ENCODE data around the gene PLEKHA6. TPM values are rescaled to one million over a fixed set of nuclear protein-coding genes. Genes with fewer than 3 reads are reported as not detected.

The PLEKHA6 gene
- total RNA-seq, 1 experiment from 2014 or later: 2.1 TPM

GRCh38 chr1:204338997-204339396 lies 20.7 kb downstream of the PLEKHA6 start:
- no CpG with 5 or more reads among the region's 12 CpGs for WGBS (ENCODE audit: extremely low coverage, insufficient read length, low lambda C conversion rate)
- no peaks in the 10 kb centered on the region for H3K79me2 ChIP-seq (ENCODE audit: insufficient read depth, low read length)
- no peak overlapping the region for H2BK20ac ChIP-seq (ENCODE audit: low read depth, low read length, poor library complexity, severe bottlenecking)
- H3K4ac ChIP-seq (ENCODE audit: low read depth, low read length): no peak overlapping the region
- H4K5ac ChIP-seq (ENCODE audit: insufficient read length, low read depth, low read length): no peak overlapping the region
- H3K4me2 ChIP-seq (ENCODE audit: insufficient read depth, insufficient read length, low read length): no peak overlapping the region
- no peaks in the 10 kb centered on the region for H3K23me2 ChIP-seq (ENCODE audit: insufficient read length, low read depth, low read length, poor library complexity, severe bottlenecking)
- no peak overlapping the region for H2BK12ac ChIP-seq (ENCODE audit: insufficient read length, low read depth, low read length)
- H3K9me3 Mint-ChIP-seq: no peaks in the 10 kb centered on the region
- H4K8ac ChIP-seq (replicated peaks; ENCODE audit: insufficient read length, low read depth, low read length): no peak overlapping the region
- H2AFZ ChIP-seq (ENCODE audit: low read length): no peak overlapping the region
- peaks cover 48% of the 10 kb centered on the region for H3K4me1 ChIP-seq (ENCODE audit: insufficient read depth, low read length)
- H3K18ac ChIP-seq (ENCODE audit: insufficient read length, low read depth, low read length): no peak overlapping the region
- H4K20me1 ChIP-seq (ENCODE audit: control insufficient read depth, insufficient read depth, insufficient read length): no peaks in the 10 kb centered on the region
- TF ChIP-seq CTCF (conservative IDR thresholded peaks at IDR 0.05): no peak
- no peak overlapping the region for H4K91ac ChIP-seq (ENCODE audit: insufficient read length, low read depth, low read length)
- no peaks in the 10 kb centered on the region for H3K79me1 ChIP-seq (ENCODE audit: insufficient read depth, low read depth, low read length, poor library complexity, severe bottlenecking)
- no peak for DNase-seq
- no peak overlapping the region for H2BK120ac ChIP-seq (ENCODE audit: low read depth, low read length, poor library complexity, severe bottlenecking)
- no peak overlapping the region for H3K9ac ChIP-seq (ENCODE audit: extremely low read depth, insufficient read length, low read length)
- H3K27me3 ChIP-seq (ENCODE audit: insufficient read depth, low read length): no peaks in the 10 kb centered on the region; the same call in 1 of the 2 replicates
- no peak overlapping the region for H3K4me3 Mint-ChIP-seq
- no peak overlapping the region for H2BK5ac ChIP-seq (ENCODE audit: insufficient read length, low read length)
- H3K27ac Mint-ChIP-seq: no peak overlapping the region
- no peak overlapping the region for H3T11ph ChIP-seq (ENCODE audit: low read length)
- no peak overlapping the region for H3K56ac ChIP-seq (ENCODE audit: insufficient read length, low read depth, low read length)
- no peaks in the 10 kb centered on the region for H3K9me3 ChIP-seq (ENCODE audit: control insufficient read depth, low read depth, low read length)
- no peak overlapping the region for H3K27ac ChIP-seq (ENCODE audit: insufficient read length, low read depth, low read length)
- peaks cover 6% of the 10 kb centered on the region for H3K27me3 Mint-ChIP-seq (ENCODE audit: low read depth)
- no peaks in the 10 kb centered on the region for H3K36me3 Mint-ChIP-seq (ENCODE audit: insufficient read depth in 1 of 3, low read depth in 3 of 3)
- no peak overlapping the region for H2AK5ac ChIP-seq (ENCODE audit: insufficient read length, low read length)
- peaks cover 38 to 41% of the 10 kb centered on the region in 2 experiments for H3K4me1 Mint-ChIP-seq
- H2BK15ac ChIP-seq (ENCODE audit: low read depth, low read length): no peak overlapping the region
- no peak overlapping the region for H3K14ac ChIP-seq (ENCODE audit: insufficient read depth, low read length)
- H3K23ac ChIP-seq (ENCODE audit: insufficient read length, low read depth, low read length): no peak overlapping the region
